ENCODE data around the gene CLPTM1L. TPM values are rescaled to one million over a fixed set of nuclear protein-coding genes. Genes with fewer than 3 reads are reported as not detected.

CLPTM1L gene
- total and polyA plus RNA-seq, 9 of the 15 experiments (the other 6 are each of a cell fraction or from before 2014, with no cell fraction given), result 3.5 to 217 (median 177) TPM

DNA sequence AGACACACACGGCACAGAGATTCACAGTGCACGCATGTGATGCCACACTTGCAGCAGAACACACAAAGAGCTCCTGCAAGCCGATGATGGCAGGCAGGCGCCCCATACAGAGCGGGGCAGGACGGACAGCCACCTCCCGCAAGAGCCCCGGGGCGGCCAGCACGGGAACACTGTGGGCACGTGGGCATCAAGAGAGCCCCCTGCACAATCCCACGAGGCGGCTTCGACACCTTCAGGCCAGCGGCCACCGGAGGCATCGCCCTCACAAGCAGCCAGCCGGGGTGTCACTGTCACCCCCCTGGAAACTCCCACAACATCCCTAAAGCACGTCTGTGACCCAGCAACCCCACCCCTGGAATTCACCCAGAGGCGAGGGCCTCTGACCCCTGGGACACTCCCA, 68.0 kb downstream of the CLPTM1L start:
- no peak for FAIRE-seq
- H3K9me3 ChIP-seq (replicated peaks; ENCODE audit: control insufficient read depth, insufficient read depth, low read depth, low read length), result no peaks in the 10 kb centered on the region
- no peak for TF ChIP-seq MEF2D (tag; conservative IDR thresholded peaks at IDR 0.05; ENCODE audit: low read depth)
- TF ChIP-seq ZFX (CRISPR knock-in tag; IDR thresholded peaks at IDR 0.05), result no peak
- TF ChIP-seq STAT5A (IDR thresholded peaks at IDR 0.05; ENCODE audit: borderline replicate concordance, low read length), result no peak
- TF ChIP-seq U2AF1 (optimal IDR thresholded peaks at IDR 0.05; ENCODE audit: low read depth, low read length), result no peak
- no peak for TF ChIP-seq ZNF274 (IDR thresholded peaks at IDR 0.05; ENCODE audit: borderline replicate concordance, low read depth, low read length)
- TF ChIP-seq, protein P1, sequence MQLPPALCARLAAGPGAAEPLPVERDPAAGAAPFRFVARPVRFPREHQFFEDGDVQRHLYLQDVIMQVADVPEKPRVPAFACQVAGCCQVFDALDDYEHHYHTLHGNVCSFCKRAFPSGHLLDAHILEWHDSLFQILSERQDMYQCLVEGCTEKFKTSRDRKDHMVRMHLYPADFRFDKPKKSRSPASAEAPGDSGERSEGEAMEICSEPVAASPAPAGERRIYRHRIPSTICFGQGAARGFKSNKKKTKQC (CRISPR knock-in tag; IDR thresholded peaks at IDR 0.05), result no peak
- no peak for TF ChIP-seq LEF1 (IDR thresholded peaks at IDR 0.05)
- no peak for TF ChIP-seq NR1H2 (CRISPR knock-in tag; IDR thresholded peaks at IDR 0.05)
- TF ChIP-seq, protein P2, sequence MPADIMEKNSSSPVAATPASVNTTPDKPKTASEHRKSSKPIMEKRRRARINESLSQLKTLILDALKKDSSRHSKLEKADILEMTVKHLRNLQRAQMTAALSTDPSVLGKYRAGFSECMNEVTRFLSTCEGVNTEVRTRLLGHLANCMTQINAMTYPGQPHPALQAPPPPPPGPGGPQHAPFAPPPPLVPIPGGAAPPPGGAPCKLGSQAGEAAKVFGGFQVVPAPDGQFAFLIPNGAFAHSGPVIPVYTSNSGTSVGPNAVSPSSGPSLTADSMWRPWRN (IDR thresholded peaks at IDR 0.05; ENCODE audit: low read depth), result no peak
- TF ChIP-seq ZFPM2 (CRISPR knock-in tag; IDR thresholded peaks at IDR 0.05), result no peak
- TF ChIP-seq, protein P3, sequence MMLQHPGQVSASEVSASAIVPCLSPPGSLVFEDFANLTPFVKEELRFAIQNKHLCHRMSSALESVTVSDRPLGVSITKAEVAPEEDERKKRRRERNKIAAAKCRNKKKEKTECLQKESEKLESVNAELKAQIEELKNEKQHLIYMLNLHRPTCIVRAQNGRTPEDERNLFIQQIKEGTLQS (IDR thresholded peaks at IDR 0.05), result no peak
- TF ChIP-seq, protein P3 (CRISPR knock-in tag; conservative IDR thresholded peaks at IDR 0.05), result no peak
- no peak for TF ChIP-seq POLR2AphosphoS5 (IDR thresholded peaks at IDR 0.05; ENCODE audit: control insufficient read depth, insufficient read depth, low read depth, low read length)
- TF ChIP-seq POU5F1 (IDR thresholded peaks at IDR 0.05; ENCODE audit: borderline replicate concordance, low read depth, low read length, partially characterized antibody), result no peak
- no peak for TF ChIP-seq RUNX1 (IDR thresholded peaks at IDR 0.05; ENCODE audit: low read depth)
- TF ChIP-seq CBFB (CRISPR knock-in tag; IDR thresholded peaks at IDR 0.05), result no peak
- no peak for TF ChIP-seq PHTF2 (CRISPR knock-in tag; IDR thresholded peaks at IDR 0.05)
- no peak for TF ChIP-seq BRF1 (IDR thresholded peaks at IDR 0.05; ENCODE audit: borderline replicate concordance, extremely low read depth, insufficient read length)
- TF ChIP-seq CBX1 (IDR thresholded peaks at IDR 0.05; ENCODE audit: low read depth), result no peak
- TF ChIP-seq, protein P4, sequence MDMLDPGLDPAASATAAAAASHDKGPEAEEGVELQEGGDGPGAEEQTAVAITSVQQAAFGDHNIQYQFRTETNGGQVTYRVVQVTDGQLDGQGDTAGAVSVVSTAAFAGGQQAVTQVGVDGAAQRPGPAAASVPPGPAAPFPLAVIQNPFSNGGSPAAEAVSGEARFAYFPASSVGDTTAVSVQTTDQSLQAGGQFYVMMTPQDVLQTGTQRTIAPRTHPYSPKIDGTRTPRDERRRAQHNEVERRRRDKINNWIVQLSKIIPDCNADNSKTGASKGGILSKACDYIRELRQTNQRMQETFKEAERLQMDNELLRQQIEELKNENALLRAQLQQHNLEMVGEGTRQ (CRISPR knock-in tag; IDR thresholded peaks at IDR 0.05), result no peak
- no peak for TF ChIP-seq BMI1 (IDR thresholded peaks at IDR 0.05; ENCODE audit: low read length)
- H3K79me2 ChIP-seq (ENCODE audit: control insufficient read depth, insufficient read depth, low read length), result no peaks in the 10 kb centered on the region
- DNase-seq (ENCODE audit: extremely low read depth in 1 of 4, low spot score in 3 of 4), result no peak
- no peak overlapping the region for H3K4me2 ChIP-seq (ENCODE audit: insufficient read depth, low read length)
- no peak overlapping the region for H3K9ac ChIP-seq (ENCODE audit: insufficient read depth in 1 of 2, low read depth in 2 of 2, low read length in 2 of 2)
- peaks cover 0 to 35% of the 10 kb centered on the region in 2 experiments; a peak in 1 of 5 replicates for H3K4me1 ChIP-seq (replicated peaks in 1 of 2; ENCODE audit: control insufficient read depth in 2 of 2, insufficient read depth in 2 of 2, low read length in 2 of 2)
- H3K27ac ChIP-seq (ENCODE audit: extremely low read depth, low read depth, low read length), result no peak overlapping the region
- H2AFZ ChIP-seq (ENCODE audit: low read depth, low read length), result no peak overlapping the region
- WGBS (ENCODE audit: insufficient coverage, low coverage, missing lambda C conversion rate), result 35% methylated on average over 19 of the region's 20 CpGs
- peaks cover 9% of the 10 kb centered on the region; the same call in 1 of the 2 replicates for H4K20me1 ChIP-seq (replicated peaks; ENCODE audit: control insufficient read depth, insufficient read depth, low read length)
- intact Hi-C loops (cut with micrococcal nuclease) (no loop called here), in situ Hi-C loops (cut with MboI) (no loop called here)
- ChIA-PET CTCF (ENCODE audit: low intra/inter-chr PET ratio) (no interaction called here), POLR2A (interaction anchor here (0.5 to 0.8 kb wide), 2 partner anchors 18 to 360 kb away, joined by 3 read pairs; partner anchors contain the start of gene TERT)
- H3K27me3 ChIP-seq (ENCODE audit: control insufficient read depth in 2 of 2, insufficient read depth in 2 of 2, low read length in 2 of 2), result peaks cover 15 to 58% of the 10 kb centered on the region in 2 experiments
- BruUV-seq (replicated peaks), result no TSS peak
- H3K9me1 ChIP-seq (ENCODE audit: control insufficient read depth, insufficient read depth, low read length), result no peaks in the 10 kb centered on the region
- no peak for ATAC-seq
- no peaks in the 10 kb centered on the region for H3K36me3 ChIP-seq (ENCODE audit: control insufficient read depth, insufficient read depth, low read length)
- no peak overlapping the region for H3K4me3 ChIP-seq

Measured in K562 (cell line).